ENCODE measurements around the gene DCXR.
A peak's percentile ranks its signal among the peaks of the same experiment; 100 is the strongest.

DCXR gene

DNA sequence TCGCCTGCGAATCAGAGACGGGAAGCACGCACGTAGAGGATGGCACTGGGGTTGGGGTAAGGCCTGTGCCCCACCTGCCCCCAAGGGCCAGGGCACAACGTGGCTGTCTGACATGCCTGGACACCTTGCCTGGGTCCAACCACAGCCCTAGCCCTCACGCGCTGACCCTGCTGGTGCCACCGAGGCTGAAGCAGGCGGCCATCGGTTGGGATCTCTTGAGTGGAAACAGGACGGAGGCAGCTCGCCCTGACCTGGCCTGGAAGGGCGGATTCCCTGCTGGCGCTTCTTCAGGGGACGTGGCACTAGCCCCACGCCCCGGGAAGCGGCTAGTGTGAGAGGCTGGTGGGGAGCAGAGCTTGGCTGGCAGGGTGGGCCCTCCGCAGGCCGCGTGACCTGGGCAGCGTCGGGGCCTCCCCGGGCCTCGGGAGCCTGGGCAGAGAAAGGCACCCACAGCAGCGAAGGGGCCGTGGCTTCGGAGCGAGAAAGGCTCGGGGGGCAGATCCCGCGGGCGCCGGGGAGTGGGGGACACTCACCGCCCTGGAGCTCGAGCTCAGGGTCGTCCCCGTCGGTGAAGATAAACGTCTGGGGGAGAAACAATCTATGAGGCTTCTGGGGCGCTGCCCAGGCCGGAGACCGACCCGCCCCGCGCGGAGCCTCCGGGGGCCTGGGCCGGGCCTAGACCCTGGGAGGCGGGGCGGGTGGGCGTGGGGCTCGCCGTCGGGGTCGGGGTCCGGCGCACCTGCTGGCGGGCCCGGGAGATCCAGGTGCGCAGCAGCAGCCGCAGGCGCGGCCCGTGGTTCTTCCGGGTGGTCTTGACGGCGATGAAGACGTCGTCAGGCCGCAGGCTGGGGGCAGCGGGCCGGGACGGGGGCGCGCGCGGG lies 13.5 kb upstream of the DCXR start:
- FAIRE-seq (no peak), DNase-seq (ENCODE audit: insufficient read length, low spot score) (peak; percentile 59)
- no peak for TF ChIP-seq POLR2AphosphoS5 (IDR thresholded peaks at IDR 0.05; ENCODE audit: low read depth, low read length)
- no peak for TF ChIP-seq POU2F2 (IDR thresholded peaks at IDR 0.05; ENCODE audit: low read depth, low read length)
- TF ChIP-seq POLR2A (IDR thresholded peaks at IDR 0.05; ENCODE audit: low read depth, low read length) = no peak
- no peak for TF ChIP-seq PAX5 (IDR thresholded peaks at IDR 0.05; ENCODE audit: insufficient read depth, low read length, severe bottlenecking)
- no peak for TF ChIP-seq SPI1 (IDR thresholded peaks at IDR 0.05; ENCODE audit: low read depth, low read length)
- no peak for TF ChIP-seq TAF1 (IDR thresholded peaks at IDR 0.05; ENCODE audit: low read depth, low read length)

DNA sequence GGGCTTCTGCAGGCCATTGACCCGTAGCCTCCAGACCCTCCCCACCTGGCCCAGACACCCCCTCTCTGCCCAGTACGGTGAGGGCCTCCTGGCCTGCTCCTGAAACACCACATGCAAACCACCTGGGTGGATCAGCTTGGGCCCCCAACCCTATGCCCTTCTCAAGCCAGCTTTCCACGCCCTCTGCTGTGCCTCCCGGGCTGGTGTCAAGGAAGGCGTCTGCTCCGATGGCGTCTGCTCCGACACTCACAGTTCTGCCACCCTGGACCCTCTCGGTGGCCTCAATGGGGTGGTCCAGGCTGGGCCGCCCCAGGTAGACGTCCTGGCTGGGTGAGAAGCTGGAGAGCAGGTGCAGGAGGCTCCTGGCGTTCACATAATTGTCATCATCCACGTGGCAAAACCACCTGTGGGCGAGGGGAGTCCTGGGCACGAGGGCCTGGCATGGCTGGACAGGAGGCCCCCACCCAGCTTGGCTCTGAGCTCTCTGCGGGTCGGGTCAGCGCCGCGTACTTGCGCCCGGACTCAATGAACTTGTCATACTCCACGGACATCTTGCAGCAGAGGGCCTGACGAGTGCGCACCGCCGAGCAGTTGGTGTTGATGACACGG lies 12.8 kb upstream of the DCXR start:
- TF ChIP-seq POLR2AphosphoS5 (IDR thresholded peaks at IDR 0.05; ENCODE audit: low read depth, low read length) = no peak
- FAIRE-seq (no peak), DNase-seq (ENCODE audit: insufficient read length, low spot score) (no peak)

DNA sequence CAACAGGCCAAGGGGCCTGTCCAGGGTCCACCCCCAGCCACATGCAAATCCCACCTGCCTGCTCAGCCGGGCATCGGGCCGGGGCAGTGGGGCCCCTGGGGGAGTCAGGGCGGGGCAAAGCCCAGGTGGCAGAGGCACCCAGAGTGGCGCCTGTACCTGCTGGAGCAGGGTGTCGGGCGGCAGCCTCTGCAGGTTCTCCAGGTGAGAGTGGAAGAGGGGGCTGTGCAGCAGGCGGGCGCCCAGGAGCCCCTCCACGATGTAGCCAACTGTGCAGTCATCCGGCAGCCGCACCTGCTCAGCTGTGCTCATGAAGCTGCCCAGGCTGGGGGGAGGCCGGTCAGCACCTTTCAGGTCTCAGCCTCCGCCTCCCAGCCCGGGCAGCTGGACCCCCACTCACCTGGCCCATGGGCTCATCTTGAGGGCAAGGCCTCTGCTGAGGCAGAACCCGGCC lies 12.0 kb upstream of the DCXR start:
- FAIRE-seq (no peak), DNase-seq (ENCODE audit: insufficient read length, low spot score) (no peak)
- TF ChIP-seq PAX5 (IDR thresholded peaks at IDR 0.05; ENCODE audit: insufficient read depth, low read length, severe bottlenecking) (no peak), POLR2A (IDR thresholded peaks at IDR 0.05; ENCODE audit: low read depth, low read length) (no peak), SPI1 (IDR thresholded peaks at IDR 0.05; ENCODE audit: low read depth, low read length) (no peak), POU2F2 (IDR thresholded peaks at IDR 0.05; ENCODE audit: low read depth, low read length) (no peak), POLR2AphosphoS5 (IDR thresholded peaks at IDR 0.05; ENCODE audit: low read depth, low read length) (no peak), TAF1 (IDR thresholded peaks at IDR 0.05; ENCODE audit: low read depth, low read length) (no peak)

DNA sequence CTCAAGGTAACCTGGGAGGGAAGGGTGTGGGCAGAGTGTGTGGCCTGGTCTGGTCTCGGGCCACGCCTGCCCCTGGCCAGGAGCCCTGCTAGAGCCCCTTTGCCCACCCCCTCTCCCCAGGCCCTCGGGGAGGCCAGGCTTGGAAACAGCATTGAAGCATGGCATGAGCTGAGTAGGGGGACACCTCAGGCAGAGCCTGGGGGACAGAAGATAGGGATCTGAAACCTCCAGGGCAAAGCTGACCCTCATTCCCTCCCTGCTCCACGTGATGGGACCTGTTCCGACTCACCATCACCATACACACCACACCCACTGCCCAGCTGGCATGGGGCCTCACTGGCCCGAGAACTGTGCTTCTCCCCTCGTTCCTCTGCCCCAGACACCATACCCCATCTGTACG lies 11.6 kb upstream of the DCXR start:
- FAIRE-seq (no peak), DNase-seq (ENCODE audit: insufficient read length, low spot score) (no peak)
- TF ChIP-seq POLR2AphosphoS5 (IDR thresholded peaks at IDR 0.05; ENCODE audit: low read depth, low read length) (no peak), POLR2A (IDR thresholded peaks at IDR 0.05; ENCODE audit: low read depth, low read length) (no peak), PAX5 (IDR thresholded peaks at IDR 0.05; ENCODE audit: insufficient read depth, low read length, severe bottlenecking) (no peak), SPI1 (IDR thresholded peaks at IDR 0.05; ENCODE audit: low read depth, low read length) (no peak), POU2F2 (IDR thresholded peaks at IDR 0.05; ENCODE audit: low read depth, low read length) (no peak), TAF1 (IDR thresholded peaks at IDR 0.05; ENCODE audit: low read depth, low read length) (no peak)

DNA sequence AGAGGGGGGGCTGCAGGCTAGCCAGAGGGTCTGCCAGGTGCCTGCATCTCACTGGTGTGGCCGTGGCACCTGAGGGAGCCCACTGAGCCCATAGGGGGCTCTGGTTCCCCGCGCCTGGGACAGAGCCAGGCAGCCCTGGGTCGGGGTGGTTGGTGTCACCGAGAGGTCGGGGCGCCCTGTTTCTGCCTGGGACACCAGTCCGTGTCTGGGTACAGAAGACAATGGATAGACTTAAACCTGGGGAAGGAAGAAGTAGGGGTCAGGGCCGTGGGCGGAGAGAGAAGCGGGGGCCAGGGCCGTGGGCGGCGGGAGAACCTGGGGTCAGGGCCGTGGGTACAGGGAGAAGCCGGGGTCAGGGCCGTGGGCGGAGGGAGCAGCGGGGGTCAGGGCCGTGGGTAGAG lies 11.1 kb upstream of the DCXR start:
- FAIRE-seq = no peak
- TF ChIP-seq PAX5 (IDR thresholded peaks at IDR 0.05; ENCODE audit: insufficient read depth, low read length, severe bottlenecking) (no peak), POLR2A (IDR thresholded peaks at IDR 0.05; ENCODE audit: low read depth, low read length) (no peak), SPI1 (IDR thresholded peaks at IDR 0.05; ENCODE audit: low read depth, low read length) (no peak), POU2F2 (IDR thresholded peaks at IDR 0.05; ENCODE audit: low read depth, low read length) (no peak), TAF1 (IDR thresholded peaks at IDR 0.05; ENCODE audit: low read depth, low read length) (no peak), POLR2AphosphoS5 (IDR thresholded peaks at IDR 0.05; ENCODE audit: low read depth, low read length) (no peak)

DNA sequence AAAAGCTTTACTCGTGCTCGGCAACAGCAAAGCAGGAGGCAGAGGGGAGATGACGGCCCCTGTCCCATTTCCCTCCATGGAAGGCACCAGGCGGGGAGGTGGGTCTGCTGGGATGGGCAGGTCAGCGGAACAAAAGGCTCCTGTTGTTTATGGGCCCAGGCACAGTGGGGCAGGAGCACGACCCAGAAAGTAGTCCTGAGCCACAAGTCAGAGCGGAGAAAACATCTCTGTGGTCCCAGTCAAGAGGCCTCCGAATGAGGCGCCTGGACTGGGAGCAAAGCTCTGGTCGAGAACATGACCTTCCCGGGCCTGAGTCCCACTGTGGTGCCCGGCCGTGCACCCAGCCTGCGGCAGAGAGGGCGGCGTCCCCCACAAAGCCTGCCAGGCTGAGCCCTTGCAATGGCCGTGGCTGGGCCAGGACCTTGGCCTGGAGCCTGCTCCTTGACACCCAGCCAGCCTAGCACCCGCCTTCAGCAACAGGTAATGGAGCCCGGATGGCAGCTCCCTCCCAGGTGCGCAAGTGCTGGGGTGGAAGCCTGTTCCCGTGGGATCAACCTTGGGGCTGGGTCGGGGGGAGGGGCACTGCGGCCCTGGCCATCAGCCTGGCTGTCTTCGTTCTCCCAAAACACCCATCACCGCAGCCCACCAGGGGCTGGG lies 10.5 kb upstream of the DCXR start:
- DNase-seq (ENCODE audit: insufficient read length, low spot score) (no peak), FAIRE-seq (no peak)
- TF ChIP-seq POLR2AphosphoS5 (IDR thresholded peaks at IDR 0.05; ENCODE audit: low read depth, low read length) (no peak), TAF1 (IDR thresholded peaks at IDR 0.05; ENCODE audit: low read depth, low read length) (no peak), PAX5 (IDR thresholded peaks at IDR 0.05; ENCODE audit: insufficient read depth, low read length, severe bottlenecking) (no peak), POU2F2 (IDR thresholded peaks at IDR 0.05; ENCODE audit: low read depth, low read length) (no peak), POLR2A (IDR thresholded peaks at IDR 0.05; ENCODE audit: low read depth, low read length) (no peak), SPI1 (IDR thresholded peaks at IDR 0.05; ENCODE audit: low read depth, low read length) (no peak)

More for the DNA sequence above, 11.1 kb upstream of the DCXR start:
- DNase-seq (ENCODE audit: insufficient read length, low spot score) = no peak

DNA sequence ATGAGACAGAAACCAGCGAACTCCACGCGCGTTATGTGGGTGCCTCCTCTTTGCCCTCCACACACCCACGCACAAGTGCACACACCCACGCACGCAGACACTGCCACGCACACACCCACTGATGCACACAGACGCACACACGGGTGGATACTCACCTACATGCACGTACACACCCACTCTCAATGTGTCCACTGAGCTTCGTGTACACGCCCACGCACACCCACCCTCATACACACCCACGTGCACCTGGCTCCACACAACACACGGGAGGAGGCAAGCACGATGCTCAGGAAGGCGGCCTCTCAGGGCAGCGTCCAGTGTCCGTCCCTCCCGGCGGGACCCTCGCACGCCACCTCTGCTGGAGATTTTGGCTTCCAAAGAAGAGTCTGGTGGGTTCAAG lies 9.9 kb upstream of the DCXR start:
- TF ChIP-seq POLR2A (IDR thresholded peaks at IDR 0.05; ENCODE audit: low read depth, low read length) (no peak), PAX5 (IDR thresholded peaks at IDR 0.05; ENCODE audit: insufficient read depth, low read length, severe bottlenecking) (no peak), POU2F2 (IDR thresholded peaks at IDR 0.05; ENCODE audit: low read depth, low read length) (no peak), SPI1 (IDR thresholded peaks at IDR 0.05; ENCODE audit: low read depth, low read length) (no peak), POLR2AphosphoS5 (IDR thresholded peaks at IDR 0.05; ENCODE audit: low read depth, low read length) (no peak), TAF1 (IDR thresholded peaks at IDR 0.05; ENCODE audit: low read depth, low read length) (no peak)
- FAIRE-seq (no peak), DNase-seq (ENCODE audit: insufficient read length, low spot score) (no peak)

DNA sequence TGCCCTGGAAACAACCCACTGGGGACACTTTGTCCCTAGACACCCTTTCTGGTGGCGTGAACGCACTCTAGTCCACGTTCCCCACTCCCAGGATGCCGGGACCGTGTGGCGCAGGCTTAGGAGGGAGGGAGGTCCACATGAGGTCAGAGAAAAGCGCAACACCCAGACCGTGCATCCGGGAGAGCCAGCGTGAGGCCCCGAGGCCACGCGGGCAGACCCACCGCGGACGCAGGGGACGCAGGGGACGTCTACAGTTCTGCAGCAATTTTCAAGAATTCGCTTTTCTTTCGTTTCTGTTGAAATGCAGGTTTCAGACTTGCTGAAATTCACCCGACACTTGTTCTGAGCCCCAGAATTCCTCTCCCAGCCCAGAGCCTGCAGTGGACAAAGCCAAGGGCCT lies 9.4 kb upstream of the DCXR start:
- DNase-seq (ENCODE audit: insufficient read length, low spot score) = no peak
- TF ChIP-seq POLR2AphosphoS5 (IDR thresholded peaks at IDR 0.05; ENCODE audit: low read depth, low read length) = no peak
- TF ChIP-seq PAX5 (IDR thresholded peaks at IDR 0.05; ENCODE audit: insufficient read depth, low read length, severe bottlenecking) = no peak
- TF ChIP-seq SPI1 (IDR thresholded peaks at IDR 0.05; ENCODE audit: low read depth, low read length) = no peak
- no peak for TF ChIP-seq POU2F2 (IDR thresholded peaks at IDR 0.05; ENCODE audit: low read depth, low read length)
- TF ChIP-seq TAF1 (IDR thresholded peaks at IDR 0.05; ENCODE audit: low read depth, low read length) = no peak
- no peak for TF ChIP-seq POLR2A (IDR thresholded peaks at IDR 0.05; ENCODE audit: low read depth, low read length)
- FAIRE-seq = no peak

DNA sequence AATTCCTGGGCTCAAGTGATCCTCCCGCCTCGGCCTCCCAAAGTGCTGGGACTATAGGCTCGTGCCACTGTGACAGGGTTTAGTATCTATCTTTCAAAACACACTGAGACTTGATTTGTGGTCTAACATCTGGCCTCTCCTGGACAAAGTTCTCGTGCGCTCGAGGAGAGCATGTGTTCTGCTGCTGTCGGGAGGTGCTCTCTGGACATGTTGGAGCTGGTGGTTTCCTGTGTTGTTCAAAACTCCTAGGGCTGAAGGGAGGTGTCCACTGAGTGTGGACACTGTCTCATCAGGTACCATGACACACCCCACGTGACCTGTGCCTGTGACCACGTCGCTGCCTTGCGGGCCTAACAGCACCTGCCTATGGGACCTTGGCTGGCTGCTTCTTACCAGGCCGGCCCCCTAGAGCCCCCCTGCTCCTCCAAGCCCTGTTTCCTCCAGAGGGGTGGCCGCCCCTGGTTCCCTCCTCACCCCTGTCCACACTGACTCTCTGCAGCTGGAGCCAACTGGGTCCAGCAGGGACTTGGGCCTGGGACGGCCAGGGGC lies 8.5 kb upstream of the DCXR start:
- FAIRE-seq = no peak
- TF ChIP-seq POU2F2 (IDR thresholded peaks at IDR 0.05; ENCODE audit: low read depth, low read length) (no peak), PAX5 (IDR thresholded peaks at IDR 0.05; ENCODE audit: insufficient read depth, low read length, severe bottlenecking) (no peak), POLR2AphosphoS5 (IDR thresholded peaks at IDR 0.05; ENCODE audit: low read depth, low read length) (no peak), SPI1 (IDR thresholded peaks at IDR 0.05; ENCODE audit: low read depth, low read length) (no peak), POLR2A (IDR thresholded peaks at IDR 0.05; ENCODE audit: low read depth, low read length) (no peak), TAF1 (IDR thresholded peaks at IDR 0.05; ENCODE audit: low read depth, low read length) (no peak)
- no peak for DNase-seq (ENCODE audit: insufficient read length, low spot score)
